Gastroesophageal sphincter (tissue), 3 donors: ENCODE results near the gene EPHA3.

Experiments used
- CTCF ChIP-seq, 4 experiments: fragments of 200-600 bp in 2 of 4; fragments of 450-650 bp in 2 of 4; sonication (generic) in 1 of 4; IDR thresholded peaks; one replicate each; pipeline ENCODE4 v1.5.1; 2017 to 2019; ENCODE audit warnings: antibody characterized with exemption in 4 of 4, mild to moderate bottlenecking in 2 of 4, moderate library complexity in 2 of 4
- EP300 ChIP-seq: sonication (generic); formaldehyde crosslinking; IDR thresholded peaks from one replicate; pipeline ENCODE4 v1.6.1; 2017; ENCODE audit warnings: antibody characterized with exemption, mild to moderate bottlenecking
- POLR2A ChIP-seq, 2 donors: fragments of 450-650 bp; IDR thresholded peaks; one replicate each; pipeline ENCODE4 v1.6.1; 2017; ENCODE audit warnings: antibody characterized with exemption in 2 of 2, mild to moderate bottlenecking in 2 of 2, moderate library complexity in 1 of 2

DNA sequence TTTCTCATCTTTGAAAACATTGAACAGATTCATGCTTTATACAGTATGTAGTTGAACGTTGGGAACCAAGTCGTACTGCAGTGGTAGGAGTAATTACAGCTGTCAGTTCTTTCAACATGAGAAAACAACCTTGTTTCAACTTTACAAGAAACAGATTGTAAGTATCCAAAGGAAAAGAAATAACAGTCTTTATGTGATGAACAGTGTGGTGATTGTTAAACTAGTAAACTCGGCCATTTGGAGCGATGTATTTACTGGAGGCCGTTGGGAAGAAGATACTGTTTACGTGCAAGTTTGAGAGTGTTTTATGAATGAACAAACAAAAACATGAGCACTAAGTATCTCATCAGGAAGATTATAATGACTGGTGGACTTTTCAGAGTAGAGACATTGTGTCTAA is 48.4 kb downstream of the EPHA3 start:
- TF ChIP-seq CTCF (IDR thresholded peaks at IDR 0.05) (no peak), POLR2A (IDR thresholded peaks at IDR 0.05) (no peak), EP300 (no peak)
